Esophagus muscularis mucosa (tissue), 3 donors: ENCODE data around the gene MB21D2.

Experiments used
- CTCF ChIP-seq, 3 experiments: fragments of 200-600 bp in 2 of 3; fragments of 450-650 bp in 1 of 3; sonication (generic) in 2 of 3; IDR thresholded peaks; one replicate each; pipeline ENCODE4 v1.5.1; 2017 to 2019; ENCODE audit warnings: antibody characterized with exemption in 3 of 3, mild to moderate bottlenecking in 2 of 3, moderate library complexity in 1 of 3
- POLR2A ChIP-seq: fragments of 450-650 bp; IDR thresholded peaks from one replicate; pipeline ENCODE4 v1.6.1; 2017; ENCODE audit warnings: antibody characterized with exemption, moderate library complexity, mild to moderate bottlenecking, low read depth
- POLR2AphosphoS5 ChIP-seq, 2 donors: sonication (generic); formaldehyde crosslinking; IDR thresholded peaks; one replicate each; pipeline ENCODE4 v1.6.1; 2017; ENCODE audit warnings: antibody characterized with exemption in 2 of 2

GRCh38 chr3:192959773-192960172 lies 42.1 kb upstream of the MB21D2 start:
- no peak for TF ChIP-seq CTCF (IDR thresholded peaks at IDR 0.05)
- no peak for TF ChIP-seq POLR2A
- TF ChIP-seq POLR2AphosphoS5 (IDR thresholded peaks at IDR 0.05), result no peak
